GM12878 (cell line): ENCODE data around the gene MCM9. TPM values are rescaled to one million over a fixed set of nuclear protein-coding genes. Genes with fewer than 3 reads are reported as not detected.
A peak's percentile ranks its signal among the peaks of the same experiment; 100 is the strongest.

Experiments
- ATAC-seq: fragments of 200-7000 bp; cut with Tn5 transposase; 3 replicates; pipeline ENCODE4 v1.9.1; 2020; ENCODE audit warnings: mild to moderate bottlenecking, moderate library complexity
- BruUV-seq: library from RNA; stranded (reverse); fragments of 400-500 nt; replicated peaks from 2 replicates; lab custom pipeline; 2021; lab: Mats Ljungman, UMichigan
- CTCF ChIA-PET: fragments of 300-600 bp; sonication (Branson Sonifier 250); formaldehyde crosslinking; extraction: SDS; loops from one replicate; lab custom pipeline; 2021; ENCODE audit warnings: inconsistent platforms; lab: Yijun Ruan, JAX
- POLR2A ChIA-PET: fragments of 350-600 bp; formaldehyde crosslinking; extraction: SDS; loops from one replicate; lab custom pipeline; 2021; ENCODE audit warnings: inconsistent platforms; lab: Charles Lee
- RAD21 ChIA-PET: fragments of 300-600 bp; sonication (Branson Sonifier 250); formaldehyde crosslinking; loops from one replicate; lab custom pipeline; 2023; ENCODE audit warnings: antibody characterized with exemption; ENCODE audit not compliant: unreplicated experiment; lab: Charles Lee
- SMC1A ChIA-PET: fragments of 300-600 bp; sonication (Branson Sonifier 250); formaldehyde crosslinking; loops from one replicate; lab custom pipeline; 2023; ENCODE audit not compliant: unreplicated experiment, uncharacterized antibody; lab: Charles Lee
- DNase-seq: peaks from one replicate; pipeline ENCODE4 v3.0.0-alpha.2; 2011; ENCODE audit warnings: low read depth, low spot score
- FAIRE-seq: peaks from 3 replicates; lab custom pipeline; 2011; peaks lifted over from hg19 to GRCh38; lab: Jason Lieb, UNC
- H2AFZ ChIP-seq: 2 replicates; pipeline ENCODE4 v1.6.0; 2011; ENCODE audit warnings: low read depth, low read length, control low read depth; ENCODE audit not compliant: control insufficient read depth
- H3K27ac ChIP-seq: 2 replicates; pipeline ENCODE4 v1.5.1; 2011; ENCODE audit warnings: control low read depth; ENCODE audit not compliant: control insufficient read depth, insufficient read depth
- H3K27me3 ChIP-seq, 2 experiments: replicated peaks in 1 of 2; 2 replicates each; pipeline versions ENCODE4 v1.6.0 to v1.6.1; 2011; ENCODE audit warnings: low read length in 1 of 2; ENCODE audit not compliant: control insufficient read depth in 2 of 2, insufficient read depth in 2 of 2
- H3K36me3 ChIP-seq, 2 experiments: 2 replicates each; pipeline ENCODE4 v1.5.1; 2011; ENCODE audit warnings: low read length in 1 of 2; ENCODE audit not compliant: control insufficient read depth in 2 of 2, insufficient read depth in 2 of 2
- H3K4me1 ChIP-seq: 2 replicates; pipeline ENCODE4 v1.6.1; 2011; ENCODE audit warnings: mild to moderate bottlenecking, low read length, moderate library complexity, mixed read lengths; ENCODE audit not compliant: control insufficient read depth, insufficient read depth
- H3K4me2 ChIP-seq: 2 replicates; pipeline ENCODE4 v1.6.0; 2011; ENCODE audit warnings: control low read depth; ENCODE audit not compliant: control insufficient read depth, insufficient read depth
- H3K4me3 ChIP-seq: fragments of 200-600 bp; sonication (generic); 2 replicates; pipeline ENCODE4 v1.5.1; 2016
- H3K79me2 ChIP-seq: 2 replicates; pipeline ENCODE4 v1.6.0; 2011; ENCODE audit warnings: low read length; ENCODE audit not compliant: control insufficient read depth, insufficient read depth
- H3K9ac ChIP-seq: 2 replicates; pipeline ENCODE4 v1.8.0; 2011; ENCODE audit warnings: low read length, control low read depth, mixed read lengths; ENCODE audit not compliant: control insufficient read depth, insufficient read depth
- H3K9me3 ChIP-seq: replicated peaks from 3 replicates; pipeline ENCODE4 v1.5.1; 2011; ENCODE audit warnings: mild to moderate bottlenecking, low read length; ENCODE audit not compliant: control insufficient read depth, insufficient read depth
- H4K20me1 ChIP-seq: 2 replicates; pipeline ENCODE4 v1.6.0; 2011; ENCODE audit not compliant: control insufficient read depth, insufficient read depth
- CBX3 ChIP-seq: fragments of 200-600 bp; sonication (generic); IDR thresholded peaks from 2 replicates; pipeline ENCODE4 v1.6.1; 2016; ENCODE audit warnings: low read depth, borderline replicate concordance
- CBX5 ChIP-seq: sonication (generic); IDR thresholded peaks from 2 replicates; pipeline ENCODE4 v1.6.1; 2016; ENCODE audit warnings: low read depth, moderate library complexity, mild to moderate bottlenecking, inconsistent platforms
- CHD4 ChIP-seq: fragments of 200-600 bp; sonication (generic); IDR thresholded peaks from 2 replicates; pipeline ENCODE4 v1.6.1; 2016; ENCODE audit warnings: mild to moderate bottlenecking
- CREM ChIP-seq: IDR thresholded peaks from 2 replicates; pipeline ENCODE4 v1.6.1; 2014; ENCODE audit warnings: antibody characterized with exemption, low read depth
- FOS ChIP-seq: IDR thresholded peaks from 3 replicates; pipeline ENCODE4 v1.6.1; 2011; ENCODE audit warnings: borderline replicate concordance; ENCODE audit not compliant: insufficient read length; ENCODE audit errors: extremely low read depth
- HCFC1 ChIP-seq: fragments of 150-350 bp; IDR thresholded peaks from 2 replicates; pipeline ENCODE4 v1.6.1; 2014; ENCODE audit warnings: low read length
- HDAC6 ChIP-seq: fragments of 200-600 bp; sonication (generic); IDR thresholded peaks from one replicate; pipeline ENCODE4 v1.8.0; 2017; ENCODE audit warnings: antibody characterized with exemption; ENCODE audit not compliant: unreplicated experiment
- PML ChIP-seq: IDR thresholded peaks from 2 replicates; pipeline ENCODE4 v1.6.1; 2012; ENCODE audit warnings: low read length, inconsistent platforms
- SMAD1 ChIP-seq: fragments of 450-650 bp; IDR thresholded peaks from 2 replicates; pipeline ENCODE4 v1.6.1; 2018; ENCODE audit warnings: mild to moderate bottlenecking, low read depth; ENCODE audit not compliant: partially characterized antibody
- SP1 ChIP-seq: IDR thresholded peaks from one replicate; pipeline ENCODE4 v1.6.1; 2011; ENCODE audit warnings: low read depth, low read length
- TBL1XR1 ChIP-seq: IDR thresholded peaks from 2 replicates; pipeline ENCODE4 v1.6.1; 2012; ENCODE audit warnings: low read depth, low read length, improper control_type of control experiment
- YY1 ChIP-seq: IDR thresholded peaks from 2 replicates; pipeline ENCODE4 v1.6.1; 2011; ENCODE audit warnings: low read depth, mild to moderate bottlenecking, low read length
- ZBED1 ChIP-seq: IDR thresholded peaks from 2 replicates; pipeline ENCODE4 v1.6.1; 2016; ENCODE audit warnings: borderline replicate concordance
- ZBTB4 ChIP-seq: fragments of 450-650 bp; formaldehyde crosslinking; IDR thresholded peaks from 2 replicates; pipeline ENCODE4 v1.4.0; 2022; ENCODE audit warnings: mild to moderate bottlenecking, moderate library complexity
- ZZZ3 ChIP-seq: IDR thresholded peaks from 2 replicates; pipeline ENCODE4 v1.6.1; 2011; ENCODE audit warnings: low read depth; ENCODE audit not compliant: control insufficient read depth, insufficient read length
- WGBS: methylation state at CpG from one replicate; pipeline ENCODE4 v1.1.6; 2016; ENCODE audit warnings: low lambda C conversion rate; ENCODE audit not compliant: insufficient replicate concordance, insufficient coverage; ENCODE audit errors: missing lambda C conversion rate; 5-methylcytosine and 5-hydroxymethylcytosine counted together
- in situ Hi-C: fragments of 300-500 bp; cut with MboI; formaldehyde crosslinking; loops from 9 replicates; pipeline ENCODE4 v1.14.3; 2018; ENCODE audit warnings: mixed read lengths
- intact Hi-C: fragments of 100-400 bp; cut with micrococcal nuclease; formaldehyde crosslinking; loops from one replicate; pipeline ENCODE4 v1.14.2; 2022; ENCODE audit not compliant: unreplicated experiment
- polyA plus RNA-seq, 11 experiments: library from polyadenylated mRNA; depleted of rRNA in 4 of 11; unstranded in 6 of 11; stranded (reverse) in 5 of 11; fragments of >200 nt; fragmentation: Nextera tagmentation in 4 of 11; fragmentation: Illumina TruSeq in 1 of 11; extraction: Ambion mirVana in 4 of 11; extraction: Trizol in 1 of 11; gene quantifications; 1 replicate in 1 of 11; 2 replicates in 10 of 11; pipeline versions ENCODE4 v1.2.1 to v1.2.3, GENCODE V29; 2011 to 2016; ENCODE audit warnings: inconsistent platforms in 2 of 11, missing spikeins in 2 of 11, low read depth in 1 of 11
- total RNA-seq, 4 experiments: library from RNA; depleted of rRNA in 3 of 4; stranded (reverse); fragments of >200 nt in 3 of 4; fragmentation: Illumina TruSeq in 1 of 4; extraction: Trizol in 1 of 4; gene quantifications; 2 replicates each; pipeline versions ENCODE4 v1.2.1 to v1.2.3, GENCODE V29; 2013 to 2021
- TF ChIP-seq, protein P1 (sequence below): fragments of 450-650 bp; IDR thresholded peaks from 2 replicates; pipeline ENCODE4 v1.6.1; 2017; ENCODE audit warnings: mild to moderate bottlenecking, moderate library complexity

Gene MCM9
- total and polyA plus RNA-seq, 10 of the 15 experiments (the other 5 are each of a cell fraction or from before 2014, with no cell fraction given), result 3.4 to 18.5 (median 9.7) TPM

- no peak for TF ChIP-seq TBL1XR1
- TF ChIP-seq FOS, result no peak
Observed at GRCh38 chr6:118853408-118853807, 81.6 kb downstream of the MCM9 start (continued).

DNA sequence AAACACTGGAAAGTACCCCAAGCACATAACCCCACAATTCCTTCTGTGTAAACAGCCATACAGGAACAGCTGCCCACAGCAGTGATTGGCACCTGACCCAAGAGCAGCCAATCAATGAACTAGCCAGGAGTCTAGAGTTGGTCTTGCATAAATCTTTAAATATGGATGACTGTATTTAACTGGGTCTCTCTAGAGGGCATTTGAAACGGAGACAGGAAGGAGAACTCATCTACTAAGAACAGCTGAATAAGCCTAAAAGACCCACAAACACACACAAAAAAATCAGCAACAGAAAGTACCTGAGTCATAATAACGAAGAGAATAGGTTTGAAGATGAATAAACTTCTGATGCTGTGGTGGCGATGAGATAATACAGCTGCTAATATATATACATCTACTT, 90.0 kb downstream of the MCM9 start:
- FAIRE-seq (peak; percentile 77), ATAC-seq (peak; percentile 71), DNase-seq (peak; percentile 20)
- peak overlapping the region; percentile 23 for H3K27ac ChIP-seq
- in situ Hi-C loops, result no loop called here
- intact Hi-C loops, result loop anchor here (2.0 kb wide), 1 partner anchor 50 kb away; the partner anchor contains the start of gene ASF1A
- H3K79me2 ChIP-seq, result no peaks in the 10 kb centered on the region
- peak overlapping the region; percentile 36 for H3K4me2 ChIP-seq
- no peak overlapping the region for H3K9ac ChIP-seq
- ChIA-PET SMC1A (interaction anchor here (0.6 to 2.0 kb wide), 8 partner anchors 10 to 90 kb away, joined by 3 to 10 read pairs (median 3); partner anchors contain the start of gene MCM9), POLR2A (no interaction called here), CTCF (interaction anchor here (0.7 to 2.0 kb wide), 6 partner anchors 9 to 266 kb away, joined by 3 to 5 read pairs (median 4); no protein-coding TSS in a partner anchor), RAD21 (interaction anchor here (1.2 to 2.1 kb wide), 2 partner anchors 44 to 51 kb away, joined by 4 to 10 read pairs; no protein-coding TSS in a partner anchor)
- no peaks in the 10 kb centered on the region; a peak in 2 of 4 replicates for H3K36me3 ChIP-seq
- WGBS, result 0% methylated on average over 3 of the region's 3 CpGs
- H3K4me1 ChIP-seq, result peaks cover 15% of the 10 kb centered on the region
- no peaks in the 10 kb centered on the region for H3K27me3 ChIP-seq
- no TSS peak for BruUV-seq
- no peaks in the 10 kb centered on the region for H4K20me1 ChIP-seq
- peak overlapping the region; percentile 8; the same call in 1 of the 2 replicates for H2AFZ ChIP-seq
- no peak overlapping the region for H3K4me3 ChIP-seq
- H3K9me3 ChIP-seq, result no peaks in the 10 kb centered on the region; the same call in 1 of the 3 replicates
- TF ChIP-seq ZBTB4 (CRISPR knock-in tag), result no peak
- TF ChIP-seq CHD4, result no peak
- TF ChIP-seq PML, result 0 out of 2 replicates have a peak, but pooled peaks have one; percentile 38
- 0 out of 2 replicates have a peak, but pooled peaks have one; percentile 17 for TF ChIP-seq YY1
- TF ChIP-seq HDAC6, result no peak
- peak; percentile 53; the same call in 1 of the 2 replicates for TF ChIP-seq ZBED1
- peak; percentile 53; the same call in 1 of the 2 replicates for TF ChIP-seq CREM
- TF ChIP-seq HCFC1, result no peak
- TF ChIP-seq CBX5, result no peak
- no peak for TF ChIP-seq CBX3
- no peak for TF ChIP-seq SP1
- TF ChIP-seq, protein P1, sequence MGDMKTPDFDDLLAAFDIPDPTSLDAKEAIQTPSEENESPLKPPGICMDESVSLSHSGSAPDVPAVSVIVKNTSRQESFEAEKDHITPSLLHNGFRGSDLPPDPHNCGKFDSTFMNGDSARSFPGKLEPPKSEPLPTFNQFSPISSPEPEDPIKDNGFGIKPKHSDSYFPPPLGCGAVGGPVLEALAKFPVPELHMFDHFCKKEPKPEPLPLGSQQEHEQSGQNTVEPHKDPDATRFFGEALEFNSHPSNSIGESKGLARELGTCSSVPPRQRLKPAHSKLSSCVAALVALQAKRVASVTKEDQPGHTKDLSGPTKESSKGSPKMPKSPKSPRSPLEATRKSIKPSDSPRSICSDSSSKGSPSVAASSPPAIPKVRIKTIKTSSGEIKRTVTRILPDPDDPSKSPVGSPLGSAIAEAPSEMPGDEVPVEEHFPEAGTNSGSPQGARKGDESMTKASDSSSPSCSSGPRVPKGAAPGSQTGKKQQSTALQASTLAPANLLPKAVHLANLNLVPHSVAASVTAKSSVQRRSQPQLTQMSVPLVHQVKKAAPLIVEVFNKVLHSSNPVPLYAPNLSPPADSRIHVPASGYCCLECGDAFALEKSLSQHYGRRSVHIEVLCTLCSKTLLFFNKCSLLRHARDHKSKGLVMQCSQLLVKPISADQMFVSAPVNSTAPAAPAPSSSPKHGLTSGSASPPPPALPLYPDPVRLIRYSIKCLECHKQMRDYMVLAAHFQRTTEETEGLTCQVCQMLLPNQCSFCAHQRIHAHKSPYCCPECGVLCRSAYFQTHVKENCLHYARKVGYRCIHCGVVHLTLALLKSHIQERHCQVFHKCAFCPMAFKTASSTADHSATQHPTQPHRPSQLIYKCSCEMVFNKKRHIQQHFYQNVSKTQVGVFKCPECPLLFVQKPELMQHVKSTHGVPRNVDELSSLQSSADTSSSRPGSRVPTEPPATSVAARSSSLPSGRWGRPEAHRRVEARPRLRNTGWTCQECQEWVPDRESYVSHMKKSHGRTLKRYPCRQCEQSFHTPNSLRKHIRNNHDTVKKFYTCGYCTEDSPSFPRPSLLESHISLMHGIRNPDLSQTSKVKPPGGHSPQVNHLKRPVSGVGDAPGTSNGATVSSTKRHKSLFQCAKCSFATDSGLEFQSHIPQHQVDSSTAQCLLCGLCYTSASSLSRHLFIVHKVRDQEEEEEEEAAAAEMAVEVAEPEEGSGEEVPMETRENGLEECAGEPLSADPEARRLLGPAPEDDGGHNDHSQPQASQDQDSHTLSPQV, result no peak
- TF ChIP-seq SMAD1, result no peak
- TF ChIP-seq ZZZ3, result no peak
